ENCODE measurements around the gene TEAD2. TPM values are rescaled to one million over a fixed set of nuclear protein-coding genes. Genes with fewer than 3 reads are reported as not detected.

Gene TEAD2
- total RNA-seq, 1 donor = 41.3 TPM

DNA sequence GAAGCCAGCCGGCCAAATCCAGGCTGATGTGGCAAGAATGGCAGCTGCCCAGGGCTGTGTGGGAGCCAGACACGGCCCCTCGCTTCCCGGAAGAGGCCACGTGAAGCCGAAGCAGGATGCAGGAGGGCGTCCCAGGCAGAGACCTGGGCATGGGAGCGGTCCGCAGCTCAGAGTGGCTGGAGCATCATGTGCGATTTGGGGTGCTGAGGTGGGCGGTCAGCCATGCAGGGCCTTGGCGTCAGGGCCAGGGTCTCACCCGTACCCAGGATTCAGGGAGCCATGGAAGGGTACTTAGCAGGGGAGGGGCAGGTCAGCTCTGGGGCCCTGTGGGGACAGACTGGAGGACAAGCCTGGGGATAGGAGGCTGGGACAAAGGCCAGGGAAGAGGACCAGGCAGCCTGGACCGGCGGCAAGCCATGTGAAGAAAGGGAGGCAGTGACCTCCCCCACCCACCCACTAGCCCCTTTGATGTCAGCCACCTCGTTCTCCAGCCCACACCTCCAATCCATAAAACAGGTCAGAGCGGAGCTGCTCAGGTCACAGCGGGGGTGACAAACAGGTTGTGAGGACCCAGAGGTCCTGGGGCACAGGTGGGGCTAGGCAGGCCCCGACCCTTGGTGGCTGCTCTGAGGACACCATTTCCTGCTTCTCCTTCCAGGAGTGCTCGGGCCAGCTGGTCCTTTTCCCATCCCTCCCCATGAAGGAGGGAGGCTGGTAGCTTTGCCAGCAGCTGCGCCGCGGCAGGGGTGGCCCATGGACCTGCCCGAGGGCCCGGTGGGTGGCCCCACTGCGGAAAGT is 28.1 kb upstream of the TEAD2 start:
- H3K79me2 ChIP-seq (ENCODE audit: insufficient read depth, low read length) = no peaks in the 10 kb centered on the region
- no peaks in the 10 kb centered on the region for H3K4me1 ChIP-seq (ENCODE audit: insufficient read depth, low read length)
- H4K20me1 ChIP-seq (ENCODE audit: insufficient read depth, low read length) = no peaks in the 10 kb centered on the region
- H3K27me3 ChIP-seq (ENCODE audit: insufficient read depth, low read length) = no peaks in the 10 kb centered on the region
- no peak overlapping the region for H3K4me3 ChIP-seq (ENCODE audit: insufficient read depth, low read length)
- H3K4me2 ChIP-seq (ENCODE audit: insufficient read depth, low read length) = no peak overlapping the region
- no peak for TF ChIP-seq CTCF (IDR thresholded peaks at IDR 0.05; ENCODE audit: extremely low read depth, low read depth, low read length)
- no peaks in the 10 kb centered on the region for H3K9me3 ChIP-seq (ENCODE audit: low read depth, low read length)
- peak; percentile 41 for DNase-seq (ENCODE audit: insufficient read length, low spot score, missing footprints)
- H2AFZ ChIP-seq (ENCODE audit: low read length) = no peak overlapping the region
- H3K27ac ChIP-seq (ENCODE audit: low read depth, low read length) = no peak overlapping the region
- no peaks in the 10 kb centered on the region for H3K36me3 ChIP-seq (ENCODE audit: insufficient read depth, low read length)

GRCh38 chr19:49389406-49389805 is 27.2 kb upstream of the TEAD2 start:
- TF ChIP-seq CTCF (IDR thresholded peaks at IDR 0.05; ENCODE audit: extremely low read depth, low read depth, low read length) = no peak
- H4K20me1 ChIP-seq (ENCODE audit: insufficient read depth, low read length) = no peaks in the 10 kb centered on the region
- H3K4me3 ChIP-seq (ENCODE audit: insufficient read depth, low read length) = no peak overlapping the region
- H3K4me2 ChIP-seq (ENCODE audit: insufficient read depth, low read length) = no peak overlapping the region
- no peaks in the 10 kb centered on the region for H3K4me1 ChIP-seq (ENCODE audit: insufficient read depth, low read length)
- DNase-seq (ENCODE audit: insufficient read length, low spot score, missing footprints) = peak; percentile 37
- H3K27ac ChIP-seq (ENCODE audit: low read depth, low read length) = no peak overlapping the region
- H3K27me3 ChIP-seq (ENCODE audit: insufficient read depth, low read length) = no peaks in the 10 kb centered on the region
- H2AFZ ChIP-seq (ENCODE audit: low read length) = no peak overlapping the region
- H3K36me3 ChIP-seq (ENCODE audit: insufficient read depth, low read length) = no peaks in the 10 kb centered on the region
- H3K79me2 ChIP-seq (ENCODE audit: insufficient read depth, low read length) = no peaks in the 10 kb centered on the region
- no peaks in the 10 kb centered on the region for H3K9me3 ChIP-seq (ENCODE audit: low read depth, low read length)

GRCh38 chr19:49387936-49388372 is 25.7 kb upstream of the TEAD2 start, which contains the start of gene KASH5:
KASH5 (plus strand) TSS chr19:49388249; CDS start chr19:49390884, 2,635 bp downstream.
- DNase-seq (ENCODE audit: insufficient read length, low spot score, missing footprints) = peak; percentile 68
- Histone ChIP-seq H3K4me1 (ENCODE audit: insufficient read depth, low read length) (no peaks in the 10 kb centered on the region), H3K79me2 (ENCODE audit: insufficient read depth, low read length) (no peaks in the 10 kb centered on the region), H4K20me1 (ENCODE audit: insufficient read depth, low read length) (no peaks in the 10 kb centered on the region), H3K36me3 (ENCODE audit: insufficient read depth, low read length) (no peaks in the 10 kb centered on the region), H3K27me3 (ENCODE audit: insufficient read depth, low read length) (no peaks in the 10 kb centered on the region), H3K4me3 (ENCODE audit: insufficient read depth, low read length) (no peak within 1 kb of the TSS), H2AFZ (ENCODE audit: low read length) (no peak within 1 kb of the TSS), H3K9me3 (ENCODE audit: low read depth, low read length) (no peaks in the 10 kb centered on the region), H3K4me2 (ENCODE audit: insufficient read depth, low read length) (no peak within 1 kb of the TSS), H3K27ac (ENCODE audit: low read depth, low read length) (no peak within 1 kb of the TSS)
- no peak for TF ChIP-seq CTCF (IDR thresholded peaks at IDR 0.05; ENCODE audit: extremely low read depth, low read depth, low read length)

DNA sequence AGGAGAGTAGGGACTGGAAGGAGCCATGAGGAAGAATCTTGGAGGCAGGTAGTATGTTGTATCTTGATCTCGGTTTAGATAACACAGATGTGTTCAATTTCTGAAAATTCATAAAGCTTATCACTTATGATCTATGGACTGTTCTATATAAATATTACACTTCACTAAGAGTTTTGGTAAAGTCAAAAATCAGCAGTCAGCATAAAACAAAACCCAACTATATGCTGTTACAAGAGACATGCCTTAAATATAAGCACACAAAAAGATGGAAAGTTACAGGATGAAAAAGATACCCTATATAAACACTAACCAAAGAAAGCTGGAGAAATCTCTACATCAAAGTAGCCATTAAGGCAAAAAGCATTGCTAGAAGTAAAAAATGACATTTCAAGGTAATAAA is 21.4 kb upstream of the TEAD2 start:
- no peak for DNase-seq (ENCODE audit: insufficient read length, low spot score, missing footprints)
- Histone ChIP-seq H3K4me3 (ENCODE audit: insufficient read depth, low read length) (no peak overlapping the region), H3K27ac (ENCODE audit: low read depth, low read length) (no peak overlapping the region), H2AFZ (ENCODE audit: low read length) (no peak overlapping the region), H3K36me3 (ENCODE audit: insufficient read depth, low read length) (no peaks in the 10 kb centered on the region), H3K4me1 (ENCODE audit: insufficient read depth, low read length) (no peaks in the 10 kb centered on the region), H3K27me3 (ENCODE audit: insufficient read depth, low read length) (peaks cover 3% of the 10 kb centered on the region), H4K20me1 (ENCODE audit: insufficient read depth, low read length) (no peaks in the 10 kb centered on the region), H3K79me2 (ENCODE audit: insufficient read depth, low read length) (no peaks in the 10 kb centered on the region), H3K4me2 (ENCODE audit: insufficient read depth, low read length) (no peak overlapping the region), H3K9me3 (ENCODE audit: low read depth, low read length) (peaks cover 3% of the 10 kb centered on the region)
- TF ChIP-seq CTCF (IDR thresholded peaks at IDR 0.05; ENCODE audit: extremely low read depth, low read depth, low read length) = no peak

Data from osteoblast (primary cell).